Measurements from ENCODE around the gene TMEM245.

The TMEM245 gene

GRCh38 chr9:109092587-109092986 lies 27.2 kb downstream of the TMEM245 start:
- Histone ChIP-seq H3K27me3 (ENCODE audit: control insufficient read depth in 2 of 2, insufficient read depth in 2 of 2, low read length in 2 of 2) (no peaks in the 10 kb centered on the region), H3K4me3 (ENCODE audit: low read length in 2 of 2) (no peak overlapping the region), H3K4me1 (ENCODE audit: control insufficient read depth in 2 of 2, insufficient read depth in 2 of 2, low read length in 2 of 2) (no peaks in the 10 kb centered on the region), H3K9ac (ENCODE audit: low read depth in 1 of 2, low read length in 2 of 2) (no peak overlapping the region), H3K9me3 (ENCODE audit: control insufficient read depth in 2 of 2, low read length in 2 of 2) (no peaks in the 10 kb centered on the region), H3K36me3 (ENCODE audit: control insufficient read depth in 2 of 2, insufficient read depth in 2 of 2, low read length in 2 of 2) (peaks cover 28 to 44% of the 10 kb centered on the region in 2 donors), H3K27ac (ENCODE audit: low read depth in 2 of 2, low read length in 2 of 2) (no peak overlapping the region)

GRCh38 chr9:109092051-109092580 lies 27.6 kb downstream of the TMEM245 start:
- Histone ChIP-seq H3K4me3 (ENCODE audit: low read length in 2 of 2) (no peak overlapping the region), H3K27me3 (ENCODE audit: control insufficient read depth in 2 of 2, insufficient read depth in 2 of 2, low read length in 2 of 2) (no peaks in the 10 kb centered on the region), H3K27ac (ENCODE audit: low read depth in 2 of 2, low read length in 2 of 2) (no peak overlapping the region), H3K36me3 (ENCODE audit: control insufficient read depth in 2 of 2, insufficient read depth in 2 of 2, low read length in 2 of 2) (peaks cover 28 to 48% of the 10 kb centered on the region in 2 donors), H3K9ac (ENCODE audit: low read depth in 1 of 2, low read length in 2 of 2) (no peak overlapping the region), H3K9me3 (ENCODE audit: control insufficient read depth in 2 of 2, low read length in 2 of 2) (no peaks in the 10 kb centered on the region), H3K4me1 (ENCODE audit: control insufficient read depth in 2 of 2, insufficient read depth in 2 of 2, low read length in 2 of 2) (no peaks in the 10 kb centered on the region)

- Histone ChIP-seq H3K4me3 (ENCODE audit: low read length in 2 of 2) (no peak overlapping the region), H3K27ac (ENCODE audit: low read depth in 2 of 2, low read length in 2 of 2) (no peak overlapping the region), H3K4me1 (ENCODE audit: control insufficient read depth in 2 of 2, insufficient read depth in 2 of 2, low read length in 2 of 2) (no peaks in the 10 kb centered on the region), H3K9ac (ENCODE audit: low read depth in 1 of 2, low read length in 2 of 2) (no peak overlapping the region), H3K36me3 (ENCODE audit: control insufficient read depth in 2 of 2, insufficient read depth in 2 of 2, low read length in 2 of 2) (peaks cover 33 to 43% of the 10 kb centered on the region in 2 donors), H3K27me3 (ENCODE audit: control insufficient read depth in 2 of 2, insufficient read depth in 2 of 2, low read length in 2 of 2) (no peaks in the 10 kb centered on the region), H3K9me3 (ENCODE audit: control insufficient read depth in 2 of 2, low read length in 2 of 2) (no peaks in the 10 kb centered on the region)
Measured at GRCh38 chr9:109088221-109088620, 31.5 kb downstream of the TMEM245 start.

- no peak overlapping the region for H3K27ac ChIP-seq (ENCODE audit: low read depth in 2 of 2, low read length in 2 of 2)
- H3K4me3 ChIP-seq (ENCODE audit: low read length in 2 of 2) = no peak overlapping the region
- no peaks in the 10 kb centered on the region for H3K4me1 ChIP-seq (ENCODE audit: control insufficient read depth in 2 of 2, insufficient read depth in 2 of 2, low read length in 2 of 2)
- H3K27me3 ChIP-seq (ENCODE audit: control insufficient read depth in 2 of 2, insufficient read depth in 2 of 2, low read length in 2 of 2) = no peaks in the 10 kb centered on the region
- peaks cover 31 to 39% of the 10 kb centered on the region in 2 donors for H3K36me3 ChIP-seq (ENCODE audit: control insufficient read depth in 2 of 2, insufficient read depth in 2 of 2, low read length in 2 of 2)
- H3K9me3 ChIP-seq (ENCODE audit: control insufficient read depth in 2 of 2, low read length in 2 of 2) = no peaks in the 10 kb centered on the region
- H3K9ac ChIP-seq (ENCODE audit: low read depth in 1 of 2, low read length in 2 of 2) = no peak overlapping the region
Measured at GRCh38 chr9:109087795-109088194, 32.0 kb downstream of the TMEM245 start.

- no peaks in the 10 kb centered on the region for H3K4me1 ChIP-seq (ENCODE audit: control insufficient read depth in 2 of 2, insufficient read depth in 2 of 2, low read length in 2 of 2)
Measured at GRCh38 chr9:109086221-109086620, 33.5 kb downstream of the TMEM245 start.

GRCh38 chr9:109085510-109085909 lies 34.2 kb downstream of the TMEM245 start:
- Histone ChIP-seq H3K27ac (ENCODE audit: low read depth in 2 of 2, low read length in 2 of 2) (no peak overlapping the region), H3K36me3 (ENCODE audit: control insufficient read depth in 2 of 2, insufficient read depth in 2 of 2, low read length in 2 of 2) (peaks cover 21 to 27% of the 10 kb centered on the region in 2 donors), H3K27me3 (ENCODE audit: control insufficient read depth in 2 of 2, insufficient read depth in 2 of 2, low read length in 2 of 2) (no peaks in the 10 kb centered on the region), H3K4me3 (ENCODE audit: low read length in 2 of 2) (no peak overlapping the region), H3K9ac (ENCODE audit: low read depth in 1 of 2, low read length in 2 of 2) (no peak overlapping the region), H3K9me3 (ENCODE audit: control insufficient read depth in 2 of 2, low read length in 2 of 2) (no peaks in the 10 kb centered on the region), H3K4me1 (ENCODE audit: control insufficient read depth in 2 of 2, insufficient read depth in 2 of 2, low read length in 2 of 2) (no peaks in the 10 kb centered on the region)

More at GRCh38 chr9:109086221-109086620, 33.5 kb downstream of the TMEM245 start:
- Histone ChIP-seq H3K36me3 (ENCODE audit: control insufficient read depth in 2 of 2, insufficient read depth in 2 of 2, low read length in 2 of 2) (peaks cover 21 to 33% of the 10 kb centered on the region in 2 donors), H3K27me3 (ENCODE audit: control insufficient read depth in 2 of 2, insufficient read depth in 2 of 2, low read length in 2 of 2) (no peaks in the 10 kb centered on the region), H3K4me3 (ENCODE audit: low read length in 2 of 2) (no peak overlapping the region), H3K27ac (ENCODE audit: low read depth in 2 of 2, low read length in 2 of 2) (no peak overlapping the region), H3K9ac (ENCODE audit: low read depth in 1 of 2, low read length in 2 of 2) (no peak overlapping the region), H3K9me3 (ENCODE audit: control insufficient read depth in 2 of 2, low read length in 2 of 2) (no peaks in the 10 kb centered on the region)

- Histone ChIP-seq H3K4me3 (ENCODE audit: low read length in 2 of 2) (no peak overlapping the region), H3K27me3 (ENCODE audit: control insufficient read depth in 2 of 2, insufficient read depth in 2 of 2, low read length in 2 of 2) (no peaks in the 10 kb centered on the region), H3K4me1 (ENCODE audit: control insufficient read depth in 2 of 2, insufficient read depth in 2 of 2, low read length in 2 of 2) (no peaks in the 10 kb centered on the region), H3K36me3 (ENCODE audit: control insufficient read depth in 2 of 2, insufficient read depth in 2 of 2, low read length in 2 of 2) (peaks cover 26 to 29% of the 10 kb centered on the region in 2 donors), H3K9me3 (ENCODE audit: control insufficient read depth in 2 of 2, low read length in 2 of 2) (no peaks in the 10 kb centered on the region), H3K27ac (ENCODE audit: low read depth in 2 of 2, low read length in 2 of 2) (no peak overlapping the region), H3K9ac (ENCODE audit: low read depth in 1 of 2, low read length in 2 of 2) (no peak overlapping the region)
Measured at GRCh38 chr9:109083813-109084405, 35.8 kb downstream of the TMEM245 start.

GRCh38 chr9:109083141-109083540 lies 36.6 kb downstream of the TMEM245 start:
- Histone ChIP-seq H3K9me3 (ENCODE audit: control insufficient read depth in 2 of 2, low read length in 2 of 2) (no peaks in the 10 kb centered on the region), H3K27me3 (ENCODE audit: control insufficient read depth in 2 of 2, insufficient read depth in 2 of 2, low read length in 2 of 2) (no peaks in the 10 kb centered on the region), H3K36me3 (ENCODE audit: control insufficient read depth in 2 of 2, insufficient read depth in 2 of 2, low read length in 2 of 2) (peaks cover 26 to 36% of the 10 kb centered on the region in 2 donors), H3K9ac (ENCODE audit: low read depth in 1 of 2, low read length in 2 of 2) (no peak overlapping the region), H3K4me1 (ENCODE audit: control insufficient read depth in 2 of 2, insufficient read depth in 2 of 2, low read length in 2 of 2) (no peaks in the 10 kb centered on the region), H3K4me3 (ENCODE audit: low read length in 2 of 2) (no peak overlapping the region), H3K27ac (ENCODE audit: low read depth in 2 of 2, low read length in 2 of 2) (no peak overlapping the region)

- Histone ChIP-seq H3K27ac (ENCODE audit: low read depth in 2 of 2, low read length in 2 of 2) (no peak overlapping the region), H3K9ac (ENCODE audit: low read depth in 1 of 2, low read length in 2 of 2) (no peak overlapping the region), H3K4me1 (ENCODE audit: control insufficient read depth in 2 of 2, insufficient read depth in 2 of 2, low read length in 2 of 2) (no peaks in the 10 kb centered on the region), H3K9me3 (ENCODE audit: control insufficient read depth in 2 of 2, low read length in 2 of 2) (no peaks in the 10 kb centered on the region), H3K36me3 (ENCODE audit: control insufficient read depth in 2 of 2, insufficient read depth in 2 of 2, low read length in 2 of 2) (peaks cover 20 to 35% of the 10 kb centered on the region in 2 donors), H3K4me3 (ENCODE audit: low read length in 2 of 2) (no peak overlapping the region), H3K27me3 (ENCODE audit: control insufficient read depth in 2 of 2, insufficient read depth in 2 of 2, low read length in 2 of 2) (no peaks in the 10 kb centered on the region)
Measured at GRCh38 chr9:109082091-109082620, 37.6 kb downstream of the TMEM245 start.

- Histone ChIP-seq H3K9me3 (ENCODE audit: control insufficient read depth in 2 of 2, low read length in 2 of 2) (no peaks in the 10 kb centered on the region), H3K4me3 (ENCODE audit: low read length in 2 of 2) (no peak overlapping the region), H3K27ac (ENCODE audit: low read depth in 2 of 2, low read length in 2 of 2) (no peak overlapping the region), H3K9ac (ENCODE audit: low read depth in 1 of 2, low read length in 2 of 2) (no peak overlapping the region), H3K4me1 (ENCODE audit: control insufficient read depth in 2 of 2, insufficient read depth in 2 of 2, low read length in 2 of 2) (no peaks in the 10 kb centered on the region), H3K36me3 (ENCODE audit: control insufficient read depth in 2 of 2, insufficient read depth in 2 of 2, low read length in 2 of 2) (peaks cover 30 to 32% of the 10 kb centered on the region in 2 donors), H3K27me3 (ENCODE audit: control insufficient read depth in 2 of 2, insufficient read depth in 2 of 2, low read length in 2 of 2) (no peaks in the 10 kb centered on the region)
Measured at GRCh38 chr9:109074236-109074889, 45.4 kb downstream of the TMEM245 start.
